ENCODE data around the gene NOL3.

NOL3 gene

GRCh38 chr16:67213197-67214019 is 43.1 kb downstream of the NOL3 start:
- TF ChIP-seq CTCF (IDR thresholded peaks at IDR 0.05; ENCODE audit: borderline replicate concordance, insufficient read depth, low read depth, low read length): no peak
- H3K4me3 ChIP-seq (ENCODE audit: low read depth, low read length): no peak overlapping the region

- no peak for TF ChIP-seq CTCF (IDR thresholded peaks at IDR 0.05; ENCODE audit: borderline replicate concordance, insufficient read depth, low read depth, low read length)
- H3K4me3 ChIP-seq (ENCODE audit: low read depth, low read length): no peak overlapping the region
Observed at GRCh38 chr16:67215706-67216105, 45.4 kb downstream of the NOL3 start.

- no peak overlapping the region for H3K4me3 ChIP-seq (ENCODE audit: low read depth, low read length)
Observed at GRCh38 chr16:67216612-67217490, 46.5 kb downstream of the NOL3 start.

GRCh38 chr16:67223992-67224391 is 53.7 kb downstream of the NOL3 start:
- no peak overlapping the region for H3K4me3 ChIP-seq (ENCODE audit: low read depth, low read length)
- no peak for TF ChIP-seq CTCF (IDR thresholded peaks at IDR 0.05; ENCODE audit: borderline replicate concordance, insufficient read depth, low read depth, low read length)

More at GRCh38 chr16:67216612-67217490, 46.5 kb downstream of the NOL3 start:
- TF ChIP-seq CTCF (IDR thresholded peaks at IDR 0.05; ENCODE audit: borderline replicate concordance, insufficient read depth, low read depth, low read length): no peak
